ENCODE data around the gene EMSY. TPM values are rescaled to one million over a fixed set of nuclear protein-coding genes. Genes with fewer than 3 reads are reported as not detected.

EMSY gene
- total RNA-seq, 1 experiment from 2014 or later: 19.7 TPM

- BruUV-seq (replicated peaks): no TSS peak
- no peaks in the 10 kb centered on the region for H3K4me1 Mint-ChIP-seq (ENCODE audit: insufficient read depth, unreplicated experiment)
- H3K9me3 Mint-ChIP-seq (ENCODE audit: unreplicated experiment): no peaks in the 10 kb centered on the region
- CTCF ChIA-PET: no interaction called here
- H3K36me3 Mint-ChIP-seq (ENCODE audit: insufficient read depth, unreplicated experiment): peaks cover 11% of the 10 kb centered on the region
- intact Hi-C loops (cut with micrococcal nuclease): no loop called here
- H3K27ac Mint-ChIP-seq (ENCODE audit: low read depth, unreplicated experiment): peak overlapping the region; percentile 82
- no peaks in the 10 kb centered on the region for H3K27me3 Mint-ChIP-seq (ENCODE audit: insufficient read depth, unreplicated experiment)
- no peak overlapping the region for H3K4me3 Mint-ChIP-seq (ENCODE audit: unreplicated experiment)
- POLR2A ChIA-PET: interaction anchor here (0.6 kb wide), 1 partner anchor 27 kb away, joined by 3 read pairs; no protein-coding TSS in a partner anchor
- TF ChIP-seq CTCF (IDR thresholded peaks at IDR 0.05; ENCODE audit: unreplicated experiment): no peak
- DNase-seq (ENCODE audit: unreplicated experiment): no peak
Measured at GRCh38 chr11:76495019-76495418, 50.2 kb downstream of the EMSY start.

- no peak overlapping the region for H3K4me3 Mint-ChIP-seq (ENCODE audit: unreplicated experiment)
- H3K36me3 Mint-ChIP-seq (ENCODE audit: insufficient read depth, unreplicated experiment): peaks cover 6% of the 10 kb centered on the region
- no peak overlapping the region for H3K27ac Mint-ChIP-seq (ENCODE audit: low read depth, unreplicated experiment)
- H3K27me3 Mint-ChIP-seq (ENCODE audit: insufficient read depth, unreplicated experiment): no peaks in the 10 kb centered on the region
- ChIA-PET POLR2A (no interaction called here), CTCF (no interaction called here)
- intact Hi-C loops (cut with micrococcal nuclease): no loop called here
- DNase-seq (ENCODE audit: unreplicated experiment): no peak
- no peak for TF ChIP-seq CTCF (IDR thresholded peaks at IDR 0.05; ENCODE audit: unreplicated experiment)
- no TSS peak for BruUV-seq (replicated peaks)
- H3K9me3 Mint-ChIP-seq (ENCODE audit: unreplicated experiment): peaks cover 1% of the 10 kb centered on the region
- no peaks in the 10 kb centered on the region for H3K4me1 Mint-ChIP-seq (ENCODE audit: insufficient read depth, unreplicated experiment)
Measured at GRCh38 chr11:76496174-76496573, 51.4 kb downstream of the EMSY start.

- CTCF ChIA-PET: interaction anchor here (0.6 kb wide), 1 partner anchor 53 kb away, joined by 4 read pairs; no protein-coding TSS in a partner anchor
- Mint-ChIP-seq H3K4me1 (ENCODE audit: insufficient read depth, unreplicated experiment) (no peaks in the 10 kb centered on the region), H3K9me3 (ENCODE audit: unreplicated experiment) (peaks cover 8% of the 10 kb centered on the region), H3K4me3 (ENCODE audit: unreplicated experiment) (no peak overlapping the region), H3K27ac (ENCODE audit: low read depth, unreplicated experiment) (no peak overlapping the region), H3K36me3 (ENCODE audit: insufficient read depth, unreplicated experiment) (peaks cover 38% of the 10 kb centered on the region), H3K27me3 (ENCODE audit: insufficient read depth, unreplicated experiment) (no peaks in the 10 kb centered on the region)
- intact Hi-C loops (cut with micrococcal nuclease): no loop called here
- POLR2A ChIA-PET: no interaction called here
- BruUV-seq (replicated peaks): no TSS peak
- peak; percentile 28 for DNase-seq (ENCODE audit: unreplicated experiment)
- TF ChIP-seq CTCF (IDR thresholded peaks at IDR 0.05; ENCODE audit: unreplicated experiment): no peak
Measured at GRCh38 chr11:76501526-76502202, 56.8 kb downstream of the EMSY start.

GRCh38 chr11:76506833-76507232 is 62.0 kb downstream of the EMSY start:
- intact Hi-C loops (cut with micrococcal nuclease): no loop called here
- TF ChIP-seq CTCF (IDR thresholded peaks at IDR 0.05; ENCODE audit: unreplicated experiment): no peak
- Mint-ChIP-seq H3K36me3 (ENCODE audit: insufficient read depth, unreplicated experiment) (peaks cover 47% of the 10 kb centered on the region), H3K4me3 (ENCODE audit: unreplicated experiment) (no peak overlapping the region), H3K9me3 (ENCODE audit: unreplicated experiment) (peaks cover under 1% of the 10 kb centered on the region), H3K4me1 (ENCODE audit: insufficient read depth, unreplicated experiment) (no peaks in the 10 kb centered on the region), H3K27me3 (ENCODE audit: insufficient read depth, unreplicated experiment) (no peaks in the 10 kb centered on the region), H3K27ac (ENCODE audit: low read depth, unreplicated experiment) (no peak overlapping the region)
- no TSS peak for BruUV-seq (replicated peaks)
- DNase-seq (ENCODE audit: unreplicated experiment): no peak
- ChIA-PET POLR2A (interaction anchor here (0.6 kb wide), 1 partner anchor 813 kb away, joined by 3 read pairs; no protein-coding TSS in a partner anchor), CTCF (no interaction called here)

Measured in MCF 10A (cell line).